Cardiac muscle cell (in vitro differentiated cells and primary cell): ENCODE measurements around the gene ZNF821. TPM values are rescaled to one million over a fixed set of nuclear protein-coding genes. Genes with fewer than 3 reads are reported as not detected.

Experiments
- DNase-seq, 2 donors: peaks; one replicate each; pipeline versions ENCODE4 v3.0.0 to v3.0.0-alpha.2; 2010 to 2017; ENCODE audit warnings: low read depth in 1 of 2, low spot score in 1 of 2
- H3K27ac ChIP-seq: fragments of 200-600 bp; sonication (generic); 2 replicates; pipeline ENCODE4 v1.5.1; 2016
- H3K27me3 ChIP-seq: fragments of 200-600 bp; sonication (generic); 2 replicates; pipeline ENCODE4 v1.6.0; 2016; ENCODE audit warnings: control low read depth
- H3K36me3 ChIP-seq: fragments of 200-600 bp; sonication (generic); 2 replicates; pipeline ENCODE4 v1.5.1; 2016; ENCODE audit warnings: control low read depth
- H3K4me1 ChIP-seq: fragments of 200-600 bp; sonication (generic); 2 replicates; pipeline ENCODE4 v1.8.1; 2017; ENCODE audit warnings: low read depth, mild to moderate bottlenecking, mixed run types
- H3K4me3 ChIP-seq: fragments of 200-600 bp; sonication (generic); 2 replicates; pipeline ENCODE4 v1.5.1; 2016; ENCODE audit warnings: mild to moderate bottlenecking
- H3K9me3 ChIP-seq: fragments of 200-600 bp; sonication (generic); 2 replicates; pipeline ENCODE4 v1.5.1; 2017; ENCODE audit warnings: low read depth, mild to moderate bottlenecking, control low read depth
- CTCF ChIP-seq: IDR thresholded peaks from 2 replicates; pipeline ENCODE4 v1.5.1; 2012; ENCODE audit warnings: low read depth, mild to moderate bottlenecking, low read length
- polyA plus RNA-seq: library from polyadenylated mRNA; unstranded; fragments of >200 nt; fragmentation: Nextera tagmentation; extraction: Ambion mirVana; gene quantifications from 2 replicates; pipeline ENCODE4 v1.2.1, GENCODE V29; 2016
- total RNA-seq: library from RNA; depleted of rRNA; stranded (reverse); fragments of >200 nt; gene quantifications from 2 replicates; pipeline ENCODE4 v1.2.3, GENCODE V29; 2016

ZNF821 gene
- total and polyA plus RNA-seq, 2 experiments from 2014 or later: 19.6 to 24.9 TPM

- H3K36me3 ChIP-seq: peaks cover 12% of the 10 kb centered on the region
- no peaks in the 10 kb centered on the region for H3K27me3 ChIP-seq
- no peak for TF ChIP-seq CTCF
- H3K27ac ChIP-seq: no peak overlapping the region
- no peaks in the 10 kb centered on the region for H3K4me1 ChIP-seq
- H3K4me3 ChIP-seq: no peak overlapping the region
- DNase-seq: no peak
- no peaks in the 10 kb centered on the region for H3K9me3 ChIP-seq
Measured at GRCh38 chr16:71855937-71856662, 27.9 kb downstream of the ZNF821 start.

GRCh38 chr16:71854369-71854948 lies 29.5 kb downstream of the ZNF821 start:
- no peak for DNase-seq
- Histone ChIP-seq H3K27me3 (no peaks in the 10 kb centered on the region), H3K4me1 (no peaks in the 10 kb centered on the region), H3K36me3 (peaks cover 13% of the 10 kb centered on the region), H3K4me3 (no peak overlapping the region), H3K27ac (no peak overlapping the region), H3K9me3 (no peaks in the 10 kb centered on the region)
- no peak for TF ChIP-seq CTCF

DNA sequence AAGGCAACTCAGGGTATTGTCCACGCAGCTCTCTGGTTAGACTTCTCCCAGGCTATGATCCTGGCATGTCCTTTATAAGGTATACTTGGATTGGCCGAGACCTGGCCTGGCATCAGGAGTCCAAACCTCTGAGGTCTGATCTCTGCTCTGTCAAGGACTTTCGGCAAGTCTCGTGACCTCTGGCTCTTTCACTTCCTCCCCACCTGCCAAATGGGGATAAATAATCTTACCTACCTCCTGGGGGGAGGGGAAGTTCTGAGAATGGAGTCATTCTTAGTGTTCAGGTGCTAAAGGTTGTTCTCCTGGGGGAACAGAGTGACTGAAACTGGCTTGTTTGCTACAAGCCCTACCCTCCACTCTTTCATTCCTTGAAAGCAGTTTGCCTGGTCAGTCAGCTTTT lies 30.6 kb downstream of the ZNF821 start:
- Histone ChIP-seq H3K9me3 (no peaks in the 10 kb centered on the region), H3K4me1 (no peaks in the 10 kb centered on the region), H3K36me3 (peaks cover 13% of the 10 kb centered on the region), H3K27me3 (no peaks in the 10 kb centered on the region), H3K27ac (no peak overlapping the region), H3K4me3 (no peak overlapping the region)
- no peak for DNase-seq
- TF ChIP-seq CTCF: no peak

DNA sequence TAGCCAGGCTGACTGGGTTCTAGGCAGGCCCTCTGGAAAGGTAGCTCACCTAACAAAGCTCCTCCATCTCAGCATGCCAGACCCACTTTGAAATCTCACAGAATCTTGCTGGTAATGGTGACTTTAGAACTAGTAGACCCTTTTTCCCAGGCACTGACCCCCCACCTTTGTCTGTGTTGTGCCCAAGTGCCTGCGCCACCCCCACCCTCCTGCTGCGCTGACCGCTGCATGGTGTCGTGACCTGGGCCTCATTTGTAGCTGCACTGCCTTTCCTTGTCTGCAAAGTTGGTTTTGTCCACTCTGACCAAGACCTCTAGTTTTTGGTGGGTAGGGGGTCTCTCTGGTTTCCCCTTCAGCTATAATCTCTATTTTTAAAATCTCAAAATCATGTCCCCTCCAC lies 31.4 kb downstream of the ZNF821 start:
- Histone ChIP-seq H3K4me3 (no peak overlapping the region), H3K27me3 (no peaks in the 10 kb centered on the region), H3K27ac (no peak overlapping the region), H3K9me3 (no peaks in the 10 kb centered on the region), H3K4me1 (no peaks in the 10 kb centered on the region), H3K36me3 (peaks cover 13% of the 10 kb centered on the region)
- TF ChIP-seq CTCF: no peak
- DNase-seq: no peak

DNA sequence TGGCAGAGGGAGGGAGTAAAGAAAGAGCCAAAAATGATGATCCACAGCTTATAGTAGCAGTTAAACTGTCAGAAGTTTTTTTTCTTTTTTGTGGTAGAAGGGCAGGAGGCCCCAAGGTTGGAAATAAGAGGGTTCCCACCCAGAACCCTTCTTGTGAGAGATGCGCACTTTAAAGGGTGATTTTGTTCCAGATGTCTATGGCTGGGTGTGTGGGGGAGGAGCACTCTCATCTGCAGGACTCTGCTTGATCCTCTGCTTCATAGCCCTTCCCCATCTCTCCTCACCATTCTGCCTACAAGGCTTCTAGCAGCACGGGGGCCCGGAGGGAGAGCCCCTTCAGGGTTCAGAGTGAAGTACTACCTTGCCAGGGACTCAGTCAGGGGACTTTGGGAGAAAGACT lies 31.8 kb downstream of the ZNF821 start:
- Histone ChIP-seq H3K9me3 (no peaks in the 10 kb centered on the region), H3K4me3 (no peak overlapping the region), H3K27ac (no peak overlapping the region), H3K36me3 (peaks cover 13% of the 10 kb centered on the region), H3K27me3 (no peaks in the 10 kb centered on the region), H3K4me1 (peaks cover under 1% of the 10 kb centered on the region)
- no peak for DNase-seq
- no peak for TF ChIP-seq CTCF
